GM12878 (cell line): ENCODE data around the gene CAP2. TPM values are rescaled to one million over a fixed set of nuclear protein-coding genes. Genes with fewer than 3 reads are reported as not detected.

Experiments
- ATAC-seq: fragments of 200-7000 bp; cut with Tn5 transposase; 3 replicates; pipeline ENCODE4 v1.9.1; 2020; ENCODE audit warnings: mild to moderate bottlenecking, moderate library complexity
- BruUV-seq: library from RNA; stranded (reverse); fragments of 400-500 nt; replicated peaks from 2 replicates; lab custom pipeline; 2021; lab: Mats Ljungman, UMichigan
- CTCF ChIA-PET: fragments of 300-600 bp; sonication (Branson Sonifier 250); formaldehyde crosslinking; extraction: SDS; loops from one replicate; lab custom pipeline; 2021; ENCODE audit warnings: inconsistent platforms; lab: Yijun Ruan, JAX
- POLR2A ChIA-PET: fragments of 350-600 bp; formaldehyde crosslinking; extraction: SDS; loops from one replicate; lab custom pipeline; 2021; ENCODE audit warnings: inconsistent platforms; lab: Charles Lee
- RAD21 ChIA-PET: fragments of 300-600 bp; sonication (Branson Sonifier 250); formaldehyde crosslinking; loops from one replicate; lab custom pipeline; 2023; ENCODE audit warnings: antibody characterized with exemption; ENCODE audit not compliant: unreplicated experiment; lab: Charles Lee
- SMC1A ChIA-PET: fragments of 300-600 bp; sonication (Branson Sonifier 250); formaldehyde crosslinking; loops from one replicate; lab custom pipeline; 2023; ENCODE audit not compliant: unreplicated experiment, uncharacterized antibody; lab: Charles Lee
- DNase-seq: peaks from one replicate; pipeline ENCODE4 v3.0.0-alpha.2; 2011; ENCODE audit warnings: low read depth, low spot score
- FAIRE-seq: peaks from 3 replicates; lab custom pipeline; 2011; peaks lifted over from hg19 to GRCh38; lab: Jason Lieb, UNC
- H2AFZ ChIP-seq: 2 replicates; pipeline ENCODE4 v1.6.0; 2011; ENCODE audit warnings: low read depth, low read length, control low read depth; ENCODE audit not compliant: control insufficient read depth
- H3K27ac ChIP-seq: 2 replicates; pipeline ENCODE4 v1.5.1; 2011; ENCODE audit warnings: control low read depth; ENCODE audit not compliant: control insufficient read depth, insufficient read depth
- H3K27me3 ChIP-seq, 2 experiments: replicated peaks in 1 of 2; 2 replicates each; pipeline versions ENCODE4 v1.6.0 to v1.6.1; 2011; ENCODE audit warnings: low read length in 1 of 2; ENCODE audit not compliant: control insufficient read depth in 2 of 2, insufficient read depth in 2 of 2
- H3K36me3 ChIP-seq, 2 experiments: 2 replicates each; pipeline ENCODE4 v1.5.1; 2011; ENCODE audit warnings: low read length in 1 of 2; ENCODE audit not compliant: control insufficient read depth in 2 of 2, insufficient read depth in 2 of 2
- H3K4me1 ChIP-seq: 2 replicates; pipeline ENCODE4 v1.6.1; 2011; ENCODE audit warnings: mild to moderate bottlenecking, low read length, moderate library complexity, mixed read lengths; ENCODE audit not compliant: control insufficient read depth, insufficient read depth
- H3K4me2 ChIP-seq: 2 replicates; pipeline ENCODE4 v1.6.0; 2011; ENCODE audit warnings: control low read depth; ENCODE audit not compliant: control insufficient read depth, insufficient read depth
- H3K4me3 ChIP-seq: fragments of 200-600 bp; sonication (generic); 2 replicates; pipeline ENCODE4 v1.5.1; 2016
- H3K79me2 ChIP-seq: 2 replicates; pipeline ENCODE4 v1.6.0; 2011; ENCODE audit warnings: low read length; ENCODE audit not compliant: control insufficient read depth, insufficient read depth
- H3K9ac ChIP-seq: 2 replicates; pipeline ENCODE4 v1.8.0; 2011; ENCODE audit warnings: low read length, control low read depth, mixed read lengths; ENCODE audit not compliant: control insufficient read depth, insufficient read depth
- H3K9me3 ChIP-seq: replicated peaks from 3 replicates; pipeline ENCODE4 v1.5.1; 2011; ENCODE audit warnings: mild to moderate bottlenecking, low read length; ENCODE audit not compliant: control insufficient read depth, insufficient read depth
- H4K20me1 ChIP-seq: 2 replicates; pipeline ENCODE4 v1.6.0; 2011; ENCODE audit not compliant: control insufficient read depth, insufficient read depth
- BCLAF1 ChIP-seq: fragments of 450-650 bp; IDR thresholded peaks from 2 replicates; pipeline ENCODE4 v1.6.1; 2017; ENCODE audit warnings: antibody characterized with exemption, mild to moderate bottlenecking, moderate library complexity
- CBX5 ChIP-seq: sonication (generic); IDR thresholded peaks from 2 replicates; pipeline ENCODE4 v1.6.1; 2016; ENCODE audit warnings: low read depth, moderate library complexity, mild to moderate bottlenecking, inconsistent platforms
- EED ChIP-seq: sonication (generic); IDR thresholded peaks from 2 replicates; pipeline ENCODE4 v1.6.1; 2016; ENCODE audit warnings: antibody characterized with exemption, low read depth
- JUNB ChIP-seq: IDR thresholded peaks from 2 replicates; pipeline ENCODE4 v1.6.1; 2016; ENCODE audit warnings: antibody characterized with exemption, mild to moderate bottlenecking
- KDM1A ChIP-seq: fragments of 200-600 bp; sonication (generic); IDR thresholded peaks from 2 replicates; pipeline ENCODE4 v1.6.1; 2016; ENCODE audit warnings: borderline replicate concordance
- PAX8 ChIP-seq: fragments of 450-650 bp; IDR thresholded peaks from 2 replicates; pipeline ENCODE4 v1.6.1; 2017; ENCODE audit warnings: mild to moderate bottlenecking, moderate library complexity
- POLR2AphosphoS5 ChIP-seq: IDR thresholded peaks from 2 replicates; pipeline ENCODE4 v1.6.1; 2011; ENCODE audit warnings: mild to moderate bottlenecking, low read length, inconsistent platforms
- RAD21 ChIP-seq: IDR thresholded peaks from 2 replicates; pipeline ENCODE4 v1.6.1; 2011; ENCODE audit warnings: mild to moderate bottlenecking, low read depth, low read length, moderate library complexity; ENCODE audit not compliant: insufficient read depth
- REST ChIP-seq: IDR thresholded peaks from 2 replicates; pipeline ENCODE4 v1.6.1; 2012; ENCODE audit warnings: mild to moderate bottlenecking, low read depth, low read length
- SREBF1 ChIP-seq: IDR thresholded peaks from 2 replicates; pipeline ENCODE4 v1.6.1; 2012; ENCODE audit warnings: mild to moderate bottlenecking, low read length
- TARDBP ChIP-seq: IDR thresholded peaks from 2 replicates; pipeline ENCODE4 v1.6.1; 2016; ENCODE audit warnings: borderline replicate concordance
- WRNIP1 ChIP-seq: IDR thresholded peaks from 2 replicates; pipeline ENCODE4 v1.6.1; 2011; ENCODE audit warnings: low read depth, low read length, improper control_type of control experiment, borderline replicate concordance
- ZNF274 ChIP-seq: IDR thresholded peaks from one replicate; pipeline ENCODE4 v1.8.0; 2011; ENCODE audit not compliant: insufficient read length, insufficient read depth
- WGBS: methylation state at CpG from one replicate; pipeline ENCODE4 v1.1.6; 2016; ENCODE audit warnings: low lambda C conversion rate; ENCODE audit not compliant: insufficient replicate concordance, insufficient coverage; ENCODE audit errors: missing lambda C conversion rate; 5-methylcytosine and 5-hydroxymethylcytosine counted together
- in situ Hi-C: fragments of 300-500 bp; cut with MboI; formaldehyde crosslinking; loops from 9 replicates; pipeline ENCODE4 v1.14.3; 2018; ENCODE audit warnings: mixed read lengths
- intact Hi-C: fragments of 100-400 bp; cut with micrococcal nuclease; formaldehyde crosslinking; loops from one replicate; pipeline ENCODE4 v1.14.2; 2022; ENCODE audit not compliant: unreplicated experiment
- polyA plus RNA-seq, 11 experiments: library from polyadenylated mRNA; depleted of rRNA in 4 of 11; unstranded in 6 of 11; stranded (reverse) in 5 of 11; fragments of >200 nt; fragmentation: Nextera tagmentation in 4 of 11; fragmentation: Illumina TruSeq in 1 of 11; extraction: Ambion mirVana in 4 of 11; extraction: Trizol in 1 of 11; gene quantifications; 1 replicate in 1 of 11; 2 replicates in 10 of 11; pipeline versions ENCODE4 v1.2.1 to v1.2.3, GENCODE V29; 2011 to 2016; ENCODE audit warnings: inconsistent platforms in 2 of 11, missing spikeins in 2 of 11, low read depth in 1 of 11
- total RNA-seq, 4 experiments: library from RNA; depleted of rRNA in 3 of 4; stranded (reverse); fragments of >200 nt in 3 of 4; fragmentation: Illumina TruSeq in 1 of 4; extraction: Trizol in 1 of 4; gene quantifications; 2 replicates each; pipeline versions ENCODE4 v1.2.1 to v1.2.3, GENCODE V29; 2013 to 2021

The CAP2 gene
- total and polyA plus RNA-seq, 10 of the 15 experiments (the other 5 are each of a cell fraction or from before 2014, with no cell fraction given), result 0.10 to 2.0 (median 0.15) TPM; not detected in 7

- 49% methylated on average over 5 of the region's 5 CpGs for WGBS
- no peak overlapping the region for H3K4me2 ChIP-seq
- RAD21 ChIA-PET, result no interaction called here
- DNase-seq (no peak), ATAC-seq (no peak), FAIRE-seq (no peak)
- TF ChIP-seq TARDBP, result no peak
- TF ChIP-seq CBX5, result no peak
- TF ChIP-seq ZNF274, result no peak
- POLR2A ChIA-PET, result no interaction called here
- intact Hi-C loops (no loop called here), in situ Hi-C loops (no loop called here)
- no peaks in the 10 kb centered on the region for H3K79me2 ChIP-seq
- H2AFZ ChIP-seq, result no peak overlapping the region
- BruUV-seq, result no TSS peak
- H3K9me3 ChIP-seq, result no peaks in the 10 kb centered on the region
- H3K4me3 ChIP-seq, result no peak overlapping the region
- H3K27ac ChIP-seq, result no peak overlapping the region
- no peaks in the 10 kb centered on the region for H4K20me1 ChIP-seq
- peaks cover 0 to 5% of the 10 kb centered on the region in 2 experiments; a peak in 1 of 4 replicates for H3K27me3 ChIP-seq
- H3K36me3 ChIP-seq, result no peaks in the 10 kb centered on the region
- H3K4me1 ChIP-seq, result no peaks in the 10 kb centered on the region
- no peak overlapping the region for H3K9ac ChIP-seq
- CTCF ChIA-PET, result no interaction called here
- SMC1A ChIA-PET, result no interaction called here
Observed at GRCh38 chr6:17460862-17461261, 67.5 kb downstream of the CAP2 start.

GRCh38 chr6:17466147-17466546, 72.8 kb downstream of the CAP2 start:
- no peaks in the 10 kb centered on the region for H3K79me2 ChIP-seq
- no peak for FAIRE-seq
- no peaks in the 10 kb centered on the region for H3K9me3 ChIP-seq
- ChIA-PET SMC1A (interaction anchor here (0.9 kb wide), 1 partner anchor 19 kb away, joined by 3 read pairs; no protein-coding TSS in a partner anchor), CTCF (interaction anchor here (0.6 kb wide), 1 partner anchor 209 kb away, joined by 3 read pairs; no protein-coding TSS in a partner anchor), POLR2A (interaction anchor here (1.3 kb wide), 1 partner anchor 54 kb away, joined by 4 read pairs; no protein-coding TSS in a partner anchor), RAD21 (no interaction called here)
- H3K4me2 ChIP-seq, result no peak overlapping the region
- no TSS peak for BruUV-seq
- H3K36me3 ChIP-seq, result no peaks in the 10 kb centered on the region
- in situ Hi-C loops (no loop called here), intact Hi-C loops (no loop called here)
- H4K20me1 ChIP-seq, result no peaks in the 10 kb centered on the region
- H2AFZ ChIP-seq, result no peak overlapping the region
- H3K4me1 ChIP-seq, result no peaks in the 10 kb centered on the region
- DNase-seq, result no peak
- WGBS, result 8% methylated on average over 5 of the region's 5 CpGs
- no peaks in the 10 kb centered on the region for H3K27me3 ChIP-seq
- H3K27ac ChIP-seq, result no peak overlapping the region
- no peak overlapping the region for H3K4me3 ChIP-seq
- ATAC-seq, result no peak
- H3K9ac ChIP-seq, result no peak overlapping the region
- TF ChIP-seq KDM1A (no peak), BCLAF1 (no peak), RAD21 (no peak), WRNIP1 (no peak), PAX8 (no peak), EED (no peak), SREBF1 (no peak), REST (no peak), POLR2AphosphoS5 (no peak), JUNB (no peak)
